ENCODE results near the gene AJM1. TPM values are rescaled to one million over a fixed set of nuclear protein-coding genes. Genes with fewer than 3 reads are reported as not detected.

AJM1 gene
- total RNA-seq, 4 donors from 2014 or later: 0.83 to 4.7 (median 2.3) TPM

DNA sequence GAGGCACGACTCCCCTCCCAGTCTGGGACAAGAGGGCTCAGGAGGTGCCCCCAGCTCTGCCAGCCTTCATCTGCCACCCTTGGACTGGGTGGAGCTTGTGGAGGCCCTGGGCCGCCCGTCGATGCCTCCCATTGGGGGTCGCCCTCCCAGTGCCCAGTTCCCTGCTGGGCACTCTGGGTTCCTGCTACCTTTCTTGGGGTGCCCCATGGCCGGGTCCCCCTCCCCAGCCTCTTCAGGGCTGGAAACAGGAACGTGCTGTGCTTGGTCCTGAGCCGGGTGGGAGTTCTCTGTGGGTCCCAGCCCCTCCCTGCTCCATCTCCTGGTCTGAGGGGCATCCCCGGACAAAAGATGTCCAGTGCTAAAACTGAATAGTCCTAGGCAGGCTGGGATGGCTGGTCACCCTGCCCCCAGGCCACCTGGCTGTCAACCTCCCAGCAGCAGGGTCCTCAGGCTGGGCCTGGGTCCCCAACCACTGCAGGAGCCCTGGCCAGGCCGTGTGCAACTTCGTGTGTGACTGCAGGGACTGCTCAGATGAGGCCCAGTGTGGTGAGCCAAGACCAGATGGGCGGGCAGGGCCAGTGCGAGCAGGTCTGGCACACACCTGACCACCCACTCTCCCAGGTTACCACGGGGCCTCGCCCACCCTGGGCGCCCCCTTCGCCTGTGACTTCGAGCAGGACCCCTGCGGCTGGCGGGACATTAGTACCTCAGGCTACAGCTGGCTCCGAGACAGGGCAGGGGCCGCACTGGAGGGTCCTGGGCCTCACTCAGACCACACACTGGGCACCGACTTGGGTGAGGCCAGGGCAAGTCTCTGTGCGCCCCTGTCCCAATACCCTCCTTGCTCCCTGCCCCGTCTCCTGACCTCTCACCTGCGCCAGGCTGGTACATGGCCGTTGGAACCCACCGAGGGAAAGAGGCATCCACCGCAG, 10.7 kb downstream of the AJM1 start:
- intact Hi-C loops (cut with DNase I): no loop called here

DNA sequence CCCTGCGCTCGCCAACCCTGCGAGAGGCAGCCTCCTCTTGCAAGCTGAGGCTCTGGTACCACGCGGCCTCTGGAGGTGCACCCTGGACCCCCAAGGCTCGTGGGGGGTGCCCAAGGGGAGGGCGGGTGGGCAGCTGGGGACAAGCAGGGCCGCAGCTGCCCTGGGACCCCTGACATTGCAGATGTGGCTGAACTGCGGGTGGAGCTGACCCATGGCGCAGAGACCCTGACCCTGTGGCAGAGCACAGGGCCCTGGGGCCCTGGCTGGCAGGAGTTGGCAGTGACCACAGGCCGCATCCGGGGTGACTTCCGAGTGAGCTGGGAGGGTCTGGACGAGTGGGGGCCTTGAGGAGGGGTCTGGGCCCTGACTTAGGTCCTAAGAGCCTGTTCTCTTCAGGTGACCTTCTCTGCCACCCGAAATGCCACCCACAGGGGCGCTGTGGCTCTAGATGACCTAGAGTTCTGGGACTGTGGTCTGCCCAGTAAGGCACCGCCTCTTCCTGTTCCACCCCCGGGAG, 11.4 kb downstream of the AJM1 start:
- Histone ChIP-seq H3K4me3 (replicated peaks in 1 of 3) (no peak overlapping the region), H3K27ac (no peak overlapping the region), H3K4me1 (peaks cover 9 to 18% of the 10 kb centered on the region in 2 donors), H3K27me3 (no peaks in the 10 kb centered on the region), H3K36me3 (peaks cover 7 to 10% of the 10 kb centered on the region in 2 donors), H3K9me3 (no peaks in the 10 kb centered on the region)
- TF ChIP-seq, protein P1, sequence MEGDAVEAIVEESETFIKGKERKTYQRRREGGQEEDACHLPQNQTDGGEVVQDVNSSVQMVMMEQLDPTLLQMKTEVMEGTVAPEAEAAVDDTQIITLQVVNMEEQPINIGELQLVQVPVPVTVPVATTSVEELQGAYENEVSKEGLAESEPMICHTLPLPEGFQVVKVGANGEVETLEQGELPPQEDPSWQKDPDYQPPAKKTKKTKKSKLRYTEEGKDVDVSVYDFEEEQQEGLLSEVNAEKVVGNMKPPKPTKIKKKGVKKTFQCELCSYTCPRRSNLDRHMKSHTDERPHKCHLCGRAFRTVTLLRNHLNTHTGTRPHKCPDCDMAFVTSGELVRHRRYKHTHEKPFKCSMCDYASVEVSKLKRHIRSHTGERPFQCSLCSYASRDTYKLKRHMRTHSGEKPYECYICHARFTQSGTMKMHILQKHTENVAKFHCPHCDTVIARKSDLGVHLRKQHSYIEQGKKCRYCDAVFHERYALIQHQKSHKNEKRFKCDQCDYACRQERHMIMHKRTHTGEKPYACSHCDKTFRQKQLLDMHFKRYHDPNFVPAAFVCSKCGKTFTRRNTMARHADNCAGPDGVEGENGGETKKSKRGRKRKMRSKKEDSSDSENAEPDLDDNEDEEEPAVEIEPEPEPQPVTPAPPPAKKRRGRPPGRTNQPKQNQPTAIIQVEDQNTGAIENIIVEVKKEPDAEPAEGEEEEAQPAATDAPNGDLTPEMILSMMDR (IDR thresholded peaks at IDR 0.05): no peak
- no peak for TF ChIP-seq POLR2A (IDR thresholded peaks at IDR 0.05)
- intact Hi-C loops (cut with DNase I): no loop called here
- 89 to 91% methylated on average over 15 to 18 of the region's 18 CpGs for WGBS, 2 donors
- DNase-seq: no peak

More for the DNA sequence above, 10.7 kb downstream of the AJM1 start:
- H3K9me3 ChIP-seq: no peaks in the 10 kb centered on the region
- H3K36me3 ChIP-seq: peaks cover 7 to 10% of the 10 kb centered on the region in 2 donors
- TF ChIP-seq, protein P1 (IDR thresholded peaks at IDR 0.05): no peak
- WGBS, 2 donors: 85 to 91% methylated on average over 13 to 17 of the region's 29 CpGs
- H3K4me1 ChIP-seq: peaks cover 9 to 12% of the 10 kb centered on the region in 2 donors
- H3K4me3 ChIP-seq (replicated peaks in 1 of 3): no peak overlapping the region
- H3K27me3 ChIP-seq: no peaks in the 10 kb centered on the region
- H3K27ac ChIP-seq: no peak overlapping the region
- DNase-seq: no peak

DNA sequence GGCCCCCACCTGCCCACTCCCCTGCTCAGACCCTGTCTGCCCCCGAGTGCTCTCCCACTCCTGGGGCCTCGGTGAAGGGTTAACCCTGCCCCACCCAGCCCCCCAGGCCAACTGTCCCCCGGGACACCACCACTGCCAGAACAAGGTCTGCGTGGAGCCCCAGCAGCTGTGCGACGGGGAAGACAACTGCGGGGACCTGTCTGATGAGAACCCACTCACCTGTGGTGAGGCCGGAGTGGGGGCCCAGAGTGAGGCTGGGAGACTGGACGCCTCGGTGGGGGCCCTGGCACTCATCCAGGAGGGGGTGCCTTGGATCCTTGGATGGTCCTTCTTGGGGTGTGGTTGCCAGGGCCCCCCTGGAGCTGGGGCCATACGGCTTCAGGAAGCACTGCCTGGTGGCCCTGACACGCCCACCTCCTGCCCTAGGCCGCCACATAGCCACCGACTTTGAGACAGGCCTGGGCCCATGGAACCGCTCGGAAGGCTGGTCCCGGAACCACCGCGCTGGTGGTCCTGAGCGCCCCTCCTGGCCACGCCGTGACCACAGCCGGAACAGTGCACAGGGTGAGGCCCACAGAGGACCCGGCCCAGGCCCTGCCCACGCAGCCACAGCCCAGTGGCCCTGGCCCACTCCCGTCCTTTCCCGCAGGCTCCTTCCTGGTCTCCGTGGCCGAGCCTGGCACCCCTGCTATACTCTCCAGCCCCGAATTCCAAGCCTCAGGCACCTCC, 12.0 kb downstream of the AJM1 start:
- no peak for TF ChIP-seq POLR2A (IDR thresholded peaks at IDR 0.05)
- TF ChIP-seq, protein P1 (IDR thresholded peaks at IDR 0.05): no peak
- Histone ChIP-seq H3K27me3 (no peaks in the 10 kb centered on the region), H3K4me1 (peaks cover 15 to 24% of the 10 kb centered on the region in 2 donors), H3K9me3 (no peaks in the 10 kb centered on the region), H3K4me3 (replicated peaks in 1 of 3) (no peak overlapping the region), H3K36me3 (peaks cover 7 to 10% of the 10 kb centered on the region in 2 donors), H3K27ac (no peak overlapping the region)
- no peak for DNase-seq
- intact Hi-C loops (cut with DNase I): no loop called here
- WGBS, 2 donors: 80 to 90% methylated on average over 8 to 18 of the region's 30 CpGs

DNA sequence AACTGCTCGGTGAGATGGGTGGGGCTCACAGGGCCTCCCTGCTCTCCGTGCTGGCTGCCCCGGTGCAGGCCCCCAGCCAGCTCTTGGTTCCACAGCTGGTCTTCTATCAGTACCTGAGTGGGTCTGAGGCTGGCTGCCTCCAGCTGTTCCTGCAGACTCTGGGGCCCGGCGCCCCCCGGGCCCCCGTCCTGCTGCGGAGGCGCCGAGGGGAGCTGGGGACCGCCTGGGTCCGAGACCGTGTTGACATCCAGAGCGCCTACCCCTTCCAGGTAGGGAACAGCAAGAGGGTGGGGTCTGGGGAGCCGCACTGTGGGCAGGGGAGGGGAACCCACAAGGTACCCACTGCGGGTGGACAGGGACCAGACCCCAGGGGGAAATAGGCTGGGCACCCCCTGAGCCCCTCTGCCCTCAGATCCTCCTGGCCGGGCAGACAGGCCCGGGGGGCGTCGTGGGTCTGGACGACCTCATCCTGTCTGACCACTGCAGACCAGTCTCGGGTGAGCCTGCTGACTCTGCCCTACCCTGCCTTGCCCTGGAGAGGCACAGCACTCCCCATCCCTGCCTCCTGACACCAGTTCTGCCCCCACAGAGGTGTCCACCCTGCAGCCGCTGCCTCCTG, 12.7 kb downstream of the AJM1 start:
- TF ChIP-seq, protein P1 (IDR thresholded peaks at IDR 0.05): no peak
- no peak for TF ChIP-seq POLR2A (IDR thresholded peaks at IDR 0.05)
- H3K4me1 ChIP-seq: peaks cover 14 to 27% of the 10 kb centered on the region in 2 donors
- intact Hi-C loops (cut with DNase I): no loop called here
- DNase-seq: no peak
- 87 to 92% methylated on average over 5 to 15 of the region's 23 CpGs for WGBS, 2 donors
- no peak overlapping the region for H3K4me3 ChIP-seq (replicated peaks in 1 of 3)
- H3K9me3 ChIP-seq: no peaks in the 10 kb centered on the region
- H3K27ac ChIP-seq: no peak overlapping the region
- H3K27me3 ChIP-seq: no peaks in the 10 kb centered on the region
- H3K36me3 ChIP-seq: peaks cover 7 to 10% of the 10 kb centered on the region in 2 donors

All from thyroid gland (tissue), 4 donors.